H1 (cell line): Measurements from ENCODE around the gene GFPT1. TPM values are rescaled to one million over a fixed set of nuclear protein-coding genes. Genes with fewer than 3 reads are reported as not detected.

ENCODE experiments used
- ATF2 ChIP-seq: IDR thresholded peaks from 2 replicates; pipeline ENCODE4 v1.6.1; 2012; ENCODE audit warnings: low read length, inconsistent platforms
- ATF3 ChIP-seq: IDR thresholded peaks from 2 replicates; pipeline ENCODE4 v1.6.1; 2011; ENCODE audit warnings: low read depth, mild to moderate bottlenecking, low read length; ENCODE audit not compliant: insufficient read depth
- CEBPB ChIP-seq: IDR thresholded peaks from 2 replicates; pipeline ENCODE4 v1.6.1; 2012; ENCODE audit warnings: low read depth, low read length
- CTBP2 ChIP-seq: IDR thresholded peaks from 2 replicates; pipeline ENCODE4 v1.7.0; 2011; ENCODE audit warnings: borderline replicate concordance, mild to moderate bottlenecking, moderate library complexity, mixed read lengths, low read length; ENCODE audit not compliant: insufficient read depth, insufficient read length
- E2F6 ChIP-seq: IDR thresholded peaks from 2 replicates; pipeline ENCODE4 v1.6.1; 2012; ENCODE audit warnings: inconsistent platforms
- FOSL1 ChIP-seq: IDR thresholded peaks from 2 replicates; pipeline ENCODE4 v1.6.1; 2011; ENCODE audit warnings: mild to moderate bottlenecking, low read depth, low read length, moderate library complexity; ENCODE audit not compliant: insufficient read depth
- GABPA ChIP-seq: IDR thresholded peaks from 2 replicates; pipeline ENCODE4 v1.6.1; 2011; ENCODE audit warnings: mild to moderate bottlenecking, low read length, moderate library complexity, borderline replicate concordance; ENCODE audit not compliant: insufficient read depth
- KDM1A ChIP-seq: fragments of 200-600, 300-600 bp; sonication (generic); IDR thresholded peaks from 2 replicates; pipeline ENCODE4 v1.7.1; 2016; ENCODE audit warnings: mild to moderate bottlenecking, low read length, borderline replicate concordance
- KDM4A ChIP-seq: IDR thresholded peaks from one replicate; pipeline ENCODE4 v1.7.1; 2012; ENCODE audit warnings: low read depth, mild to moderate bottlenecking, moderate library complexity, low read length, inconsistent platforms; ENCODE audit not compliant: severe bottlenecking
- NRF1 ChIP-seq: IDR thresholded peaks from 2 replicates; pipeline ENCODE4 v1.6.1; 2011; ENCODE audit warnings: mild to moderate bottlenecking, low read depth, low read length, improper control_type of control experiment
- RAD21 ChIP-seq, 2 experiments: IDR thresholded peaks in 1 of 2; conservative IDR thresholded peaks in 1 of 2; 2 replicates each; pipeline ENCODE4 v1.6.1; 2011; ENCODE audit warnings: low read depth in 2 of 2, low read length in 2 of 2, improper control_type of control experiment in 1 of 2, inconsistent platforms in 1 of 2, mild to moderate bottlenecking in 1 of 2, moderate library complexity in 1 of 2
- RFX5 ChIP-seq: IDR thresholded peaks from 2 replicates; pipeline ENCODE4 v1.6.1; 2011; ENCODE audit warnings: low read depth, low read length, improper control_type of control experiment, borderline replicate concordance
- SIX5 ChIP-seq: IDR thresholded peaks from 2 replicates; pipeline ENCODE4 v1.6.1; 2011; ENCODE audit warnings: mild to moderate bottlenecking, low read depth, low read length
- SP2 ChIP-seq: IDR thresholded peaks from 2 replicates; pipeline ENCODE4 v1.6.1; 2012; ENCODE audit warnings: mild to moderate bottlenecking, low read length, inconsistent platforms
- ZNF274 ChIP-seq: IDR thresholded peaks from 2 replicates; pipeline ENCODE4 v1.7.0; 2012; ENCODE audit warnings: low read length, borderline replicate concordance; ENCODE audit errors: extremely low read depth
- polyA plus RNA-seq, 7 experiments: library from polyadenylated mRNA; depleted of rRNA in 3 of 7; stranded (reverse) in 5 of 7; unstranded in 2 of 7; fragments of >200 nt in 5 of 7; fragments of 200-250 nt in 2 of 7; gene quantifications; 1 replicate in 5 of 7; 2 replicates in 1 of 7; 4 replicates in 1 of 7; pipeline versions ENCODE4 v1.2.1 to v1.2.3, GENCODE V29; 2011 to 2013; ENCODE audit warnings: missing spikeins in 2 of 7, mixed read lengths in 2 of 7
- total RNA-seq: library from RNA; stranded (reverse); fragmentation: NEBNext Ultra II Directional; extraction: Animal tissue kit (Norgen Biotek cat#: 25700); gene quantifications from 2 replicates; pipeline ENCODE4 v1.2.1, GENCODE V29; 2021

Gene GFPT1
- total and polyA plus RNA-seq, 2 of the 8 experiments (the other 6 are each of a cell fraction or from before 2014, with no cell fraction given) = 13.3 to 76.2 TPM

GRCh38 chr2:69288429-69288828, 98.6 kb downstream of the GFPT1 start (continued):
- TF ChIP-seq FOSL1 (no peak), RFX5 (no peak), SIX5 (no peak), ZNF274 (no peak), ATF3 (no peak), KDM1A (no peak), NRF1 (no peak), ATF2 (no peak), E2F6 (no peak), CTBP2 (no peak), SP2 (no peak), CEBPB (no peak), KDM4A (no peak), RAD21 (IDR thresholded peaks at IDR 0.05 in 1 of 2, conservative IDR thresholded peaks at IDR 0.05 in 1 of 2; ENCODE audit: low read depth in 2 of 2, low read length in 2 of 2) (no peak), GABPA (no peak)
